Measurements from ENCODE around the gene ZNF710.

Gene ZNF710

DNA sequence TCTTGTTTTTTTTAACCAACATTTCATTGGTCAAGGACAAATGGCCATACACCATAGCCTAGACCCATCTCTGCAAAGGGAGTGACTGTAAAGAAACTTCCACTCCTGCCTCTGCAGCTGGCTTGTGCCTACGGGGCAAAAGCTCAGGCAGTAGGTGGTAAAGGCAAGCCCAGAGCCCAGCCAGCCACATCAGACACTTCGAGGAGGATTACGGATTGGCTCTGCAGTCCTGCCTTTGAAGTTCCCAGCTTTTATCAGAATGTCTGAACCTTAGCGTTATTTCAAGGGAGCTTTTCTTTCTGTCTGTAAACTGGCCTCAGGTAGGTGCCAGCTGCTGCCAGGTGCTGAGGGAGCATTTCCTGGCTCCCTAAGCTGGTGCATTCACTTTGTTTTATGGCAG is 15.6 kb downstream of the ZNF710 start:
- no peak for DNase-seq (ENCODE audit: low read depth, low spot score)

DNA sequence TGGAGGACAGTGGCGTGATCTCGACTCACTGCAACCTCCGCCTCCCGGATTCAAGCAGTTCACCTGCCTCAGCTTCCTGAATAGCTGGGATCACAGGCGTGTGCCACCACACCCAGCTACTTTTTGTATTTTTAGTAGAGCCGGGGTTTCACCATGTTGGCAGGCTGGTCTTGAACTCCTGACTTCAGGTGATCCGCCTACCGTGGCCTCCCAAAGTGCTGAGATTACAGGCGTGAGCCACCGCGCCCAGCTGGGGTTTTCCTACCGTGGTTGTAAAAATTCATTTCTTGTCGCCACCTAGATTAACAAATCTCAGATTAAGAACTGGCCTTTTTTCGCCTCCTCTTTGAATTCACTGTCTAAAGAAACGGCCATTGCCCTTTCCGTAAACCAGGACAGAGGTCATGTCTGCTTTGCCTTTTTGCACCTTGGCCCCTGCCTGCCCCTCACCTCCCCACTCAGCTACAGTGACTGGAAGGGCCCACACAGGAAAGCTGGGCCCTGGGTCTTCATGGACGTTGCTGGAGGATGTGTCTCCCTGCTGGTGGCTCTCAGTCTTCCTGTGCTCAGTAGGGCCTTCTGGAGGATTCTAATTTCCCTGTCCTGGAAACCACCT is 17.2 kb downstream of the ZNF710 start:
- no peak for DNase-seq (ENCODE audit: low read depth, low spot score)

GRCh38 chr15:90019611-90020010 is 18.5 kb downstream of the ZNF710 start:
- DNase-seq (ENCODE audit: low read depth, low spot score), result no peak

DNA sequence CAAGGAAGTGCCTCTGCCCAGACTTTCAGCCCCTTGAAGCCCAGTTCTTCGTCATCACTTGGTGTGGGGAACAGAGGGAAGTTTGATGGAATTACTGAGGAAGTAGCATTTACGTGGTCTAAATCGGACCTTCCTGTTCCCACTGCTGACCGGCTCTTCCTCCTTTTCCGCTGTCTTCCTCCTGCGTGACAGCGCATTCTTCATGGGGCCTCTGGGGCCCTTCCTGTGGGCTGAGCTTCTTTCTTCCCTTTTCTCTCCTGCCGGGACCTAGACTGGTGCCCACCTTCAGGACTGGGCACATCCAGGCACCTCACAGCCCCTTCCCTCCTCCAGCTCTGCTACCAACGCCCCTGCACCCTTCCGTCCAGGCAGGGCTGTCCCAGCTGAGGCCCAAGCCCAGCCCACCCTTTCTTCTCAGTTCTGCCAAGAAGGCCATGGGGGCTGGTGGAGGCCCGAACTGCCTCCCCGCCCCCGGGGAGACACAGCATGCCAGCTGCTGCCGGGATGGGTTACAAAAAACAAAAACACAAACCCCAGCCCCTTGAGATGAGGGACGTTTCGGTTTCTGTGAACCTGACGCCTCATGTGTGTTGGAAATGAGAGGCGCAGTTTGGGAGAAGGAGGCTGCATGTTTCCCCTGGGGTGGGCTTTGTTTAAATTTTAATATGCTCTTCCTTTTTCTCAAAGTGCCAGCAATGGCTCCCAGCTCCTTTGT is 19.1 kb downstream of the ZNF710 start:
- DNase-seq (ENCODE audit: low read depth, low spot score), result no peak

DNA sequence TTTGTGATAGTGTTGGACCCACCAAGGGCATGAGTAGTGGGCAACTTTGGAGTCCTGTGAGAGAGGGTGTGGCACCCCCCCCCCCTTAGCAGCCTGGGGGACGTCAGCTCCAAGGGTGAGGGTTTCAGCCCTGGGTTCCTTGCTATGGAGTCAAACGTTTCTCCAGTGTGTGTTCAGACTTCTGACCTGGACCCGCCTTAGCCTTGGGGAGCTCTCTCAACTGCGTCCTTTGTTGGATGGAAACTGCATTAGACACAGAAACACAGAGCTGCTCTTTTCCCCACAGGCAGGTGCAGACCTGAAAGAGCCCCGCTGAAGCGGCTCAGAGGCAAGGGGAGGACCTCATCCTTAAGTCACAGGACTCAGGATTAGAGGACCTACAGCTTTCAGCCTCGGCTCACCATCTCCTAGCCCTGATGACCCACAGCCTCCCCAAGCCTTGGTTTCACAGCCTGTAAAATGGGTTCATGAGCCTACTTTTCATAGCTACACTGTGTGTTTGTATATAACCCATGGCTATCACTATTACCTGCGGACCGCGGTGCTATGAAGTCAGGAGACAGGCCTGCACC is 19.9 kb downstream of the ZNF710 start:
- DNase-seq (ENCODE audit: low read depth, low spot score), result no peak

DNA sequence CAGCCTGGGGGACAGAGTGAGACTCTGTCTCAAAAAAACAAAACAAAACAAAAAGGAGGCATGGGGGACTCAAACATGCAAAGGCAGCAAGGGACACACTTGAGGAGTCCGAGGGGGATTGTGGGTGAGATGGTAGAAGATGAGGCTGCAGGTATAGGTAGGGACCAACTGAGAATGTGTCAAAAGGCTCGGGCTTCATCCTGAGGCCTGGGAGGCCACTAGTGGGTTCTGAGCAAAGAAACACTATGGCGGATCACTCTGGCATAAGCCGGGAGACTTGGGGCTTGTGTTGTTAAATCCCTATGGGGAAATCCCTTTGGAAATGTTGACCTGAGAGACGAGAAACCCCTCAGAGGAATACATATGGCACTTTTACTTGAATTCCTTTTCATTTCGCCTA is 21.2 kb downstream of the ZNF710 start:
- DNase-seq (ENCODE audit: low read depth, low spot score), result no peak

GRCh38 chr15:90022905-90023700 is 22.0 kb downstream of the ZNF710 start:
- DNase-seq (ENCODE audit: low read depth, low spot score), result no peak

DNA sequence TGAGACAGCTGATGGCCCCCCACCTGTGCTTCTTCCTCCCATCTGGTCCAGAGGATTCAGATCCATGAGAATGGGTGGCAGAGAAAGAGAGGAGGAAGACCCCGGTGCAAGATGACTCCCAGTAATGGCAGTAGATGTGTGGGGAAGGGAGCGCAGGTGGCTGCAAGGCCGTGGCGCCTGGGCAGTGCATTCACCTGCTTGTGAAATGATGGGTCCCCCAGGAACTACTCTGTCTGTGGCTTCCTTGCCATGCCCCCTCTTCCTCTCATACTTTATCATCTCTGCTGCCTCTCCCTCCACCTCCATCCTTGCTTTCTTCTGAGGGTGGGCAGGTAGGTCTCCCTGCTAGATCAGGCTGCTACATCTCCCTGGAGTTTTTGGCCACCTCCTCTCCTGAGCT is 23.3 kb downstream of the ZNF710 start:
- no peak for DNase-seq (ENCODE audit: low read depth, low spot score)

DNA sequence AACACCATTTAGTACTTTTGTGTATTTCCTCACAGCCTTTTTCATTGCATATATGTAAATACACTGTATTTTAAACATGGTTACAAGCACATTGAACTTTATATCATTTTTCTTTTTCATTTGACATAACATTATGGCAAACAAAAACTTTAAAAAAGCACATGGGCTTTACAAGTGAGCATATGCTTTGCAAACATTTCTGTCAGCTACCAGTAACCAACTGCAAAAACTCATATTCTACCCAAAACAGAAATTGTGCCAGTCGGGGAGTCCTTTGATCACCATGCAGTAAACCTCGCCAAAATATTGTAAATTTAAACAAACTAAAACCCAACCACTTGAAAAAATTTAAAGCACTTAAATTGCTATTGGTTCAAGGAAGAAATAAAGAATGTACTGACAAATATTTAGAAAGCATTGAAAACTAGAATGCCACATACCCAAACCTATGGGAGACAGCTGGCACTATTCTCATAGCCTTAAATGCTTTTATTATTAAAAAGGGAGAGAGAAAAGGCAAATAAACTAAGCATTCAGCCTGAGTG is 24.4 kb downstream of the ZNF710 start:
- DNase-seq (ENCODE audit: low read depth, low spot score), result no peak

DNA sequence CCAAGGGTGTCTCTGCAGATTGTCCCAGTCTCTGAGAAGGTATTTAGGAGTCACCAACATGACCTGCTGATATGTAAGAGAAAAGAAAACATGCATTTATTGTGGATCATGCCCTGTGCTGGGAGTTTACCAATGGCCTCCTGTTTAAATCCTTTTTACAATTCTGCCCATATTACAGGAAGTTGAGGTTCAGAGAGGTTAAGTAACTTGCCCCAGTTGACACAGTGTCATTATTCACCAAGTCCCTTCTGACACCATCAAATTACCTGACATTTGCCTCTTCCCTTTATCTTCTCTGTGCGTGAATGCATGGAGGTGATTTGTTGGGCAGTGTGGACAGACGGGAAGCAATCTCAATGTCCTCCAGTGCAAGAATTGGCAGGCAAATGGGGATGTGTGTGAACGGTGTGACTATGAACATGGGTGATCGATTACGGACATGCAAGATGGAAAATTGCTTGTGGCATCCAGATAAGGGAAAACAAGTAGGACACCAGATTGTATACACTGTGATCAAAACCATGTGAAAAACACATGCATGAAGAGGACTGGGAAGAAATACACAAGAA is 27.3 kb downstream of the ZNF710 start:
- DNase-seq (ENCODE audit: low read depth, low spot score), result no peak

GRCh38 chr15:90029024-90029423 is 27.9 kb downstream of the ZNF710 start:
- no peak for DNase-seq (ENCODE audit: low read depth, low spot score)

DNA sequence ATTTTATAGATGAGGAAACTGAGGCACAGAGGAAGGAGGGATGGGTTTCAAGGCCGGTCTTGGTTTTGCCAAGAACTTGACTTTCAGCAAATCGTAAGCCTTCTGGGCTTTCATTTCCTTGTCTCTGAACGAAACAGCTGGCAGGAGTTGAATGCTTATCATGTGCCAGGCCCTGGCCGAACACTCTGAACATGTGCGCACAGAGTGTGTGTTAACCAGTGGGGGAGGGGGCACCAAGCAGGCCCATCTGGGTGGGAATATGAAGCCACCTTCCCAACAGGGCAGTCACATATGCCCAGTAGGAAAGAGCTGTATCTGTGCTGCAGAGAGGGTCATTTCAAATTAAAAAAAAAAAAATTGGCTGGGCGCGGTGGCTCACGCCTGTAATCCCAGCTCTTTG is 29.3 kb downstream of the ZNF710 start:
- no peak for DNase-seq (ENCODE audit: low read depth, low spot score)

- DNase-seq (ENCODE audit: low read depth, low spot score), result no peak
Measured at GRCh38 chr15:90031231-90031791, 30.2 kb downstream of the ZNF710 start.

DNA sequence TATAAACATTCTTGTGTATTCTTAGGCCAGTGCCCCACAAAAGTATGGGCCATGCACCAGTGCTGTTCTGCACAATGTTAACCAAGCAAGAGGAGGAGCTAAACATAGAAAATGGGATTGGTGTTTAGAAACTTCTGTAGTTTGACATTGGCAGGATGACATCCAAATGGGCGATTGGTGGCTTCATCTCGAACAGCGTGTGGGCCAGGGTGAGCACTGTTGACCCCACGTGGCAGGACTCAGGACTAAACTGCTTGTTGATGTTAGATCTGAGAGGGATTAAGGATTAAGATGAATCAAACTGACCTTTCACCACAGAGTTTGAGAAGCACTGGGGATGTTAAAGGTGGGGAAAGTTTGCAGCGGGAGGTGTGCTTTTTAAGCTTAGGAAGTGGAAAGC is 31.9 kb downstream of the ZNF710 start:
- no peak for DNase-seq (ENCODE audit: low read depth, low spot score)

DNA sequence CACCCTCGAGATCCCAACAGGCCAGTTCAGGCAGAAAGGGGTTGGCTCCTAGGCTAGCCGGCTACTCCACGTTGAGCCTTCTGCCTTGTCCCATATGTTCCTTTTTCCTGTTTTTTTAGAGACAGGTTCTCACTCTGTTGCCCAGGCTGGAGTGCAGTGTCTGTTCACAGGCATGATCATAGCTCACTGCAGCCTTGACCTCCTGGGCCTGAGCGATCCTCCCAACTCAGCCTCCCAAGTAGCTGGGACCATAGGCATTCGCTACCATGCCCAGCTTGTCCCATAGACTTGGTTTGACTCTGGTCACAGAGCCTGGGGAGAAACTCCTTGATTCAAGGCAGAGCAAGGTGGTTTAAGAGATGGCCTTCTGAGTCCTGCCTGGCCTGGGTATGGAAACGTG is 32.3 kb downstream of the ZNF710 start:
- no peak for DNase-seq (ENCODE audit: low read depth, low spot score)

DNA sequence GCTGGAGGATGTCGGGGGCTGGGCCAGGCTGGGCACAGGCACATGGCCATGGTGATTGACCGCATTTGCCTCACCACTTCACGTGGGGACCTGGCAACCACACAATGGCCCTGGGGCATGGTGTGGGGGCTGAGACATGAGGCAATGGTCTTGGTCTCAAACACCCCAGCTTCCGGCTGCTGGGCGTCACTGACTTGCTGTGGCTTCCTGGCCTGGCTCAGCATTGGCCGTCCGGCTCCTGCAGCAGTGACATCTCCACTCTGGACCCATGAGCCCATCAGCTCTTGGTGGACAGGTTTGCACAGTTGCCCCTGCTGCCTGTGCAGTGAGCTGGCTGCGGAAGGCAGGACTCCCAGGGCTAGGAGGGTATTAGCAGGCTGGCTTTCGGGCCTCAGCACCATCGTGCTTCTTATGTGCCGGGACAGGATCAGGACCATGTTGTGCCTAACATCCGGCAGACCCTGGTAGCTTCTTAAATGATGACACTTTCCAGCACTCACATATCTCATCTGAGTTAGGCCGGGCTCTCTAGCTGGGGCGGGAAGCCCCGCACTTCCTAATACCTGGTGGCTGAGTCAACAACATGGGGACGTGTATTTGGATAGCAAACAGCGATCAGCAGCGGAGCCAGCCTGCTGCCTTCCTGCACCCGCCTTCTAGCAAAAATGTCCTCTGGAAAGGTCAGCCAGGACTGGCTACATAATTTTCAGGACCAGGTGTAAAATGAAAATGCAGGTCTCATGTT is 34.1 kb downstream of the ZNF710 start:
- no peak for DNase-seq (ENCODE audit: low read depth, low spot score)

DNA sequence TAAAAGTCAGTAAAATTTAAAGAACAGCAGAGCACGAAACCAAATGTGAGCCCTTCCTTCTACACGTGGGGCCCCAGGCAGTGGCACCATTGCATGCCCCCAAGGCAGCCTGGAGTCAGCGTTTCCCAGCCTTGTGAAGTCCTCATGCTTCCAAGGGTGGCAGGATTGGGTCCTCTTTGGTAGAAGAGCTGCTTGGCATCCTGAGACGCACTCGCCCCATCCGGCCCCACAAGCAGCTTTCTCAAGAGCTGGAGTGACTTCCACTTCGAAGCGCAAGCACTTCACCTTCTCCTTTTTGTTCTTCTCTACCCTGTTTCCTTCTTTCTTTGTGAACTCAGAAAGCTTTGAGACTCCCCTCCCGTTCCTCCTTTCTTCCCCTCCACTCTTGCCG is 34.7 kb downstream of the ZNF710 start:
- no peak for DNase-seq (ENCODE audit: low read depth, low spot score)

GRCh38 chr15:90036343-90036742 is 35.2 kb downstream of the ZNF710 start:
- DNase-seq (ENCODE audit: low read depth, low spot score), result no peak

GRCh38 chr15:90036806-90037510 is 35.8 kb downstream of the ZNF710 start:
- no peak for DNase-seq (ENCODE audit: low read depth, low spot score)

- no peak for DNase-seq (ENCODE audit: low read depth, low spot score)
Measured at GRCh38 chr15:90037511-90037860, 36.4 kb downstream of the ZNF710 start.

Measured in iPS DF 19.7 (cell line).